ENCODE results near the gene FLVCR2. TPM values are rescaled to one million over a fixed set of nuclear protein-coding genes. Genes with fewer than 3 reads are reported as not detected.
A peak's percentile ranks its signal among the peaks of the same experiment; 100 is the strongest.

FLVCR2 gene
- total and polyA plus RNA-seq, 2 of the 13 experiments (the other 11 are each of a cell fraction or from before 2014, with no cell fraction given): 9.9 to 10.5 TPM

GRCh38 chr14:75627406-75627805, 49.0 kb downstream of the FLVCR2 start (continued):
- TF ChIP-seq NR2F6 (IDR thresholded peaks at IDR 0.05) (no peak), NR2F6 (CRISPR knock-in tag; IDR thresholded peaks at IDR 0.05) (peak; percentile 61; the same call in 1 of the 2 replicates), SMARCE1 (IDR thresholded peaks at IDR 0.05; ENCODE audit: borderline replicate concordance) (no peak), IRX3 (CRISPR knock-in tag; IDR thresholded peaks at IDR 0.05; ENCODE audit: borderline replicate concordance, low read depth) (no peak), ZNF768 (CRISPR knock-in tag; IDR thresholded peaks at IDR 0.05) (no peak), ZNF580 (CRISPR knock-in tag; IDR thresholded peaks at IDR 0.05; ENCODE audit: borderline replicate concordance, low read depth) (no peak), ZNF12 (CRISPR knock-in tag; IDR thresholded peaks at IDR 0.05) (no peak), ZFP36L1 (CRISPR knock-in tag; IDR thresholded peaks at IDR 0.05) (no peak), SMAD9 (CRISPR knock-in tag; IDR thresholded peaks at IDR 0.05) (no peak), E2F5 (CRISPR knock-in tag; conservative IDR thresholded peaks at IDR 0.05) (no peak), ZNF343 (CRISPR knock-in tag; IDR thresholded peaks at IDR 0.05) (no peak), ZNF44 (CRISPR knock-in tag; IDR thresholded peaks at IDR 0.05) (no peak), ZNF609 (CRISPR knock-in tag; IDR thresholded peaks at IDR 0.05; ENCODE audit: borderline replicate concordance) (peak; percentile 44; the same call in 1 of the 2 replicates), TFDP1 (CRISPR knock-in tag; IDR thresholded peaks at IDR 0.05; ENCODE audit: borderline replicate concordance) (no peak), TEF (CRISPR knock-in tag; IDR thresholded peaks at IDR 0.05) (no peak)

All from HepG2 (cell line).